ENCODE results near the gene CELA2B.

DNA sequence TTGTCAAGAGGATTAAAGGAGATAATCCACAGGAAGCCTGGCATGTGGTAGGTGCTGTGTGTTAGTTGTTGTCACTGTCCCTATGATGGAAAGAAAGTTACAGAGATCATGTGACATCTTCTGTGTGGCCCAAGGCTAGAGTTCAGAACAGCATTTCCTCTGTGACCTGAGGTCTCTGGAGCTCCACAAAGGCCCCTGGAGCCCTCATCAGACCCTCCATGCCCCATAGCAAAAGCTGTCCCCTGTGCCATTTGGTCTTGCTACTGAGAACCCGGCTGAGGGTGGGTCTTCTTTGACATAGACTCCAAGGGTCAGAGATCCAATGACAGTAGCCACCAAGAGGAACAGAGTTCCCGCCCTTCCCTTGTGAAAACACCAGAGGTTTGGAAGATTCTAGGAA, 8.1 kb downstream of the CELA2B start:
- TF ChIP-seq, protein P1, sequence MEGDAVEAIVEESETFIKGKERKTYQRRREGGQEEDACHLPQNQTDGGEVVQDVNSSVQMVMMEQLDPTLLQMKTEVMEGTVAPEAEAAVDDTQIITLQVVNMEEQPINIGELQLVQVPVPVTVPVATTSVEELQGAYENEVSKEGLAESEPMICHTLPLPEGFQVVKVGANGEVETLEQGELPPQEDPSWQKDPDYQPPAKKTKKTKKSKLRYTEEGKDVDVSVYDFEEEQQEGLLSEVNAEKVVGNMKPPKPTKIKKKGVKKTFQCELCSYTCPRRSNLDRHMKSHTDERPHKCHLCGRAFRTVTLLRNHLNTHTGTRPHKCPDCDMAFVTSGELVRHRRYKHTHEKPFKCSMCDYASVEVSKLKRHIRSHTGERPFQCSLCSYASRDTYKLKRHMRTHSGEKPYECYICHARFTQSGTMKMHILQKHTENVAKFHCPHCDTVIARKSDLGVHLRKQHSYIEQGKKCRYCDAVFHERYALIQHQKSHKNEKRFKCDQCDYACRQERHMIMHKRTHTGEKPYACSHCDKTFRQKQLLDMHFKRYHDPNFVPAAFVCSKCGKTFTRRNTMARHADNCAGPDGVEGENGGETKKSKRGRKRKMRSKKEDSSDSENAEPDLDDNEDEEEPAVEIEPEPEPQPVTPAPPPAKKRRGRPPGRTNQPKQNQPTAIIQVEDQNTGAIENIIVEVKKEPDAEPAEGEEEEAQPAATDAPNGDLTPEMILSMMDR (IDR thresholded peaks at IDR 0.05), result no peak
- no peak for TF ChIP-seq EP300 (IDR thresholded peaks at IDR 0.05)
- TF ChIP-seq POLR2A (IDR thresholded peaks at IDR 0.05; ENCODE audit: low read depth), result no peak

Data from esophagus muscularis mucosa (tissue), 4 donors.